ENCODE results near the gene NT5E.

NT5E gene

GRCh38 chr6:85493389-85493788, 43.5 kb downstream of the NT5E start:
- no peak overlapping the region for H3K27ac ChIP-seq (ENCODE audit: extremely low read depth, low read depth, low read length)
- TF ChIP-seq ZBTB49 (tag by site-specific recombination; IDR thresholded peaks at IDR 0.05; ENCODE audit: low read depth) (no peak), SETDB1 (IDR thresholded peaks at IDR 0.05; ENCODE audit: insufficient read length, low read length) (no peak), ZNF664 (tag by site-specific recombination; IDR thresholded peaks at IDR 0.05) (no peak), ZBTB21 (tag by site-specific recombination; IDR thresholded peaks at IDR 0.05) (no peak), KLF8 (tag by site-specific recombination; IDR thresholded peaks at IDR 0.05) (no peak), ZNF596 (tag by site-specific recombination; IDR thresholded peaks at IDR 0.05) (no peak), ELK4 (IDR thresholded peaks at IDR 0.05; ENCODE audit: borderline replicate concordance, low read depth, low read length) (no peak), ZNF121 (tag by site-specific recombination; IDR thresholded peaks at IDR 0.05) (no peak), ZNF544 (tag by site-specific recombination; IDR thresholded peaks at IDR 0.05) (no peak), ZBTB7A (tag by site-specific recombination; IDR thresholded peaks at IDR 0.05; ENCODE audit: low read depth) (no peak), ZNF830 (tag by site-specific recombination; IDR thresholded peaks at IDR 0.05; ENCODE audit: low read depth) (no peak), ZNF366 (tag by site-specific recombination; conservative IDR thresholded peaks at IDR 0.05) (no peak), ZNF510 (tag by site-specific recombination; IDR thresholded peaks at IDR 0.05; ENCODE audit: insufficient replicate concordance) (no peak), ZNF600 (tag by site-specific recombination; IDR thresholded peaks at IDR 0.05) (no peak), PRDM6 (tag by site-specific recombination; IDR thresholded peaks at IDR 0.05) (no peak), ZXDB (tag by site-specific recombination; IDR thresholded peaks at IDR 0.05) (no peak), PATZ1 (tag by site-specific recombination; IDR thresholded peaks at IDR 0.05) (no peak), ZNF169 (tag by site-specific recombination; IDR thresholded peaks at IDR 0.05) (no peak), ZNF324 (tag by site-specific recombination; IDR thresholded peaks at IDR 0.05) (no peak), ZNF211 (tag by site-specific recombination; IDR thresholded peaks at IDR 0.05; ENCODE audit: low read depth) (no peak)
- ChIA-PET CTCF (interaction anchor here (1.4 to 7.7 kb wide), 3 partner anchors 10 to 138 kb away, joined by 3 to 89 read pairs (median 6); no protein-coding TSS in a partner anchor), POLR2A (no interaction called here)
- H3K9me3 ChIP-seq (ENCODE audit: control insufficient read depth, insufficient read depth, low read depth, low read length), result no peaks in the 10 kb centered on the region
- H3K4me1 ChIP-seq (ENCODE audit: control insufficient read depth, insufficient read depth, low read length), result peaks cover under 1% of the 10 kb centered on the region
- no peaks in the 10 kb centered on the region for H3K36me3 ChIP-seq (ENCODE audit: control insufficient read depth in 2 of 2, insufficient read depth in 1 of 2, low read length in 2 of 2)
- H3K4me3 ChIP-seq (ENCODE audit: low read depth, low read length), result no peak overlapping the region
